Measurements from ENCODE around the gene PLEKHG4B.

GRCh38 chr5:194102-194501 is 102.1 kb downstream of the PLEKHG4B start:
- TF ChIP-seq, protein P1, sequence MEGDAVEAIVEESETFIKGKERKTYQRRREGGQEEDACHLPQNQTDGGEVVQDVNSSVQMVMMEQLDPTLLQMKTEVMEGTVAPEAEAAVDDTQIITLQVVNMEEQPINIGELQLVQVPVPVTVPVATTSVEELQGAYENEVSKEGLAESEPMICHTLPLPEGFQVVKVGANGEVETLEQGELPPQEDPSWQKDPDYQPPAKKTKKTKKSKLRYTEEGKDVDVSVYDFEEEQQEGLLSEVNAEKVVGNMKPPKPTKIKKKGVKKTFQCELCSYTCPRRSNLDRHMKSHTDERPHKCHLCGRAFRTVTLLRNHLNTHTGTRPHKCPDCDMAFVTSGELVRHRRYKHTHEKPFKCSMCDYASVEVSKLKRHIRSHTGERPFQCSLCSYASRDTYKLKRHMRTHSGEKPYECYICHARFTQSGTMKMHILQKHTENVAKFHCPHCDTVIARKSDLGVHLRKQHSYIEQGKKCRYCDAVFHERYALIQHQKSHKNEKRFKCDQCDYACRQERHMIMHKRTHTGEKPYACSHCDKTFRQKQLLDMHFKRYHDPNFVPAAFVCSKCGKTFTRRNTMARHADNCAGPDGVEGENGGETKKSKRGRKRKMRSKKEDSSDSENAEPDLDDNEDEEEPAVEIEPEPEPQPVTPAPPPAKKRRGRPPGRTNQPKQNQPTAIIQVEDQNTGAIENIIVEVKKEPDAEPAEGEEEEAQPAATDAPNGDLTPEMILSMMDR (conservative IDR thresholded peaks at IDR 0.05; ENCODE audit: low read depth, low read length), result no peak
- no peak for TF ChIP-seq EZH2phosphoT487 (IDR thresholded peaks at IDR 0.05; ENCODE audit: borderline replicate concordance, low read length)
- TF ChIP-seq EZH2 (IDR thresholded peaks at IDR 0.05; ENCODE audit: low read length, unreplicated experiment), result no peak
